GM12872 (cell line): ENCODE data around the gene S100B.

Experiments
- CTCF ChIP-seq: IDR thresholded peaks from 3 replicates; pipeline ENCODE4 v1.5.1; 2011; ENCODE audit warnings: low read depth, mild to moderate bottlenecking, low read length, moderate library complexity; ENCODE audit not compliant: insufficient read depth

S100B gene

DNA sequence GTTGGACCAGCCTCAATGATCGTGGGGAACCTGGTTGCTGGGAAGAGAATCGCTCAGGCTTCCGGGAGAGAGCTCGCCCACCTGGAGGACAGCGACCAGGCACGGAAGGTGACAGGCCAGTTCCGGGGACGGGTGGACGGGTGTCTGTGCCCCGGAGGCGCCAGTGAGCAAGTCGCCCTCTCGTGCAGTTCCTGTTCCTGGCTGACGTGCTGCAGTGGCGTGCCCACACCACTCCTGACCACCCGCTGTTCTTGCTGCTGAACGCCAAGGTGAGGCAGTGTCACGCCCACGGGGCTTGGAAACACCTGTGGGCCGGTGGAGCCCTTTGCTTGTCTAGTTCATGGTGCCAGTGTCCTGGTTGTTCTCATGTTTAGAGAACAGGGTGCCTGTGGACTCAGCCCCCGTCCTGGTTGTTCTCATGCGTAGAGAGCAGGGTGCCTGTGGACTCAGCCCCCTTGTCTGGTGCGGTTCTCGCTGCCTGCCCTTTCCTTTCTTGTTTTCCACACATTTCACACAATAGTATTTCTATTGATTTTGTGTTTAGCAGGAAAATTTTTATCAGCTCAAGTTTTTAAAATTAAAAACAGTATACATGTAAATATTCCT lies 53.1 kb downstream of the S100B start:
- TF ChIP-seq CTCF: no peak

DNA sequence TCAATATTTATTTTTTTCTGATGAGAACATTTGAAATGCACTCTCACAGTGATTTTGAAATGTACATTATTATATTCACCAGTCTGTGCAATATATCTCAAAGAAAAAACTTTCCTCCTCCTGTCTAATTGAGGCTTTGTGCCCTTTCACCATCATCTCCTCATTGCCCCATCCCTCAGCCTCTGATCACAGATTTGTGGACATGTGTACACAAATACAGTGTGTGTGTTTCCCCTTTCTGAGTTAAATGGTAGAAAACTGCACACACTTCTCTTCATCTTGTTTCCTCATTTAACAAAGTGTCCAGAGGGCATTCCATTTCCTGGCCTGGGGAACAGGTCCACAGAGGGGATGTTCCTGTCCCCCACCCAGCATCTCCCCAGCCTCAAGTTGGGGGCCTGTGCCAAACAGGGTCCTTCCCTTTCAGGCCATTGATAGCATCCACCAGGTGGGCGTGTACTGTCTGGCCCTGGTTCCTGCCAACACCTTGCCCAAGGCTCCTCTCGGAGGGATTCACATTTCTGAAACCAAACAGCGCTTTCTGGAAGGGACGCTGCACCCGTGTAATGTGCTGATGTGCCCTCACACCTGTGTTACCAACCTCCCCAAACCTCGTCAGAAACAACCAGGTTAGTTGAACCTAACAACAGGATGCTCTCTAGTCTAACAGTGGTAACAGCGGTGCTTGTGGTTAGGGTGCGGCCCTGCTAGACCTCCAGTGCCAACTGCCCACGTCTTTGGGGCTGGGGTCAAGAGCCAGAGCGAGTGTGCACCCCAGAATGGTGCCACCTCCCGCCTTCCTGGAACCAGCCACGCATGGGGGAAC lies 54.6 kb downstream of the S100B start:
- no peak for TF ChIP-seq CTCF

- no peak for TF ChIP-seq CTCF
These were observed 55.2 kb downstream of the S100B start for GRCh38 chr21:46549650-46550049.
